Measurements from ENCODE around the gene PGLYRP4.
"Not testable (repeated sequence)": the region's sequence is repeated elsewhere in the genome, so short reads cannot be mapped to it uniquely, and the experiment has no call there.

The PGLYRP4 gene

GRCh38 chr1:153356392-153357075, 7.9 kb upstream of the PGLYRP4 start:
- DNase-seq (ENCODE audit: low spot score in 2 of 2), result no peak
- Mint-ChIP-seq H3K9me3 (no peaks in the 10 kb centered on the region), H3K36me3 (no peaks in the 10 kb centered on the region), H3K27me3 (peaks cover 22% of the 10 kb centered on the region), H3K27ac (no peak overlapping the region), H3K4me1 (peaks cover 14% of the 10 kb centered on the region), H3K4me3 (no peak overlapping the region)
- no peak for ATAC-seq (ENCODE audit: low read depth)

DNA sequence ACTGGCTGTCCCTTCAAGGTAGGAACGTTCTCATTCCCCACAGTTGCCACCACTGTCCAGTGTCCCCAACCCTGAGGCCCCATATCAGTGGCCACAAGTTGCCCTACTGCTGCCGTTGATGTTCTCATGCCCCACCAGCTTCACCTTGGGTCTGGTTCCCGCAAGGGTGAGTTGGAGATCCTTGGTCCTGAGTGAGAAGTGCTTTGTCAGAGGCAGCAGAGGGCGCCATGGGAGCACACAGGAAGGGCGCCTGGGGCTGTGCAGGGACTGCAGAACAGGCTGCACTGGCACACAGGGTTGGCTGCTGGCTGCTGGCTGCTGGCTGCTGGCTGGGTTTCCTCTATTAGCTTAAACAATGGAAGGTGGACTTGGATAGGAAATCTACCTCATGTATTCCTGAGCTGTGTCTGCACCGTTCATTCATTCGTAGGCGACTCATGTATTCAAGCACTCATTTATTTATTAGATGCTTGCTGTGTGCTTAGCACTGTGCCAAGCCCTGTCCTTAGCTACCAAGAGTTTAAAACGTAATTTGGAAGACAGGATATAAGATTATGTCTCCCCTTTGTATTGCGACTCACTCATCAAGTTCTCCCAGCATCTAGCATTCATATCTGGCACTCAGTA, 6.9 kb upstream of the PGLYRP4 start:
- H3K27me3 Mint-ChIP-seq, result peaks cover 18% of the 10 kb centered on the region
- ATAC-seq (ENCODE audit: low read depth), result peak; percentile 70
- no peaks in the 10 kb centered on the region for H3K9me3 Mint-ChIP-seq
- no peaks in the 10 kb centered on the region for H3K36me3 Mint-ChIP-seq
- H3K27ac Mint-ChIP-seq, result no peak overlapping the region
- DNase-seq (ENCODE audit: low spot score in 2 of 2), result no peak
- no peak overlapping the region for H3K4me3 Mint-ChIP-seq
- H3K4me1 Mint-ChIP-seq, result peaks cover 14% of the 10 kb centered on the region

- Mint-ChIP-seq H3K27ac (no peak overlapping the region), H3K27me3 (peaks cover 19% of the 10 kb centered on the region), H3K36me3 (no peaks in the 10 kb centered on the region), H3K4me1 (peaks cover 14% of the 10 kb centered on the region), H3K9me3 (no peaks in the 10 kb centered on the region), H3K4me3 (no peak overlapping the region)
- DNase-seq (ENCODE audit: low spot score in 2 of 2) (no peak), ATAC-seq (ENCODE audit: low read depth) (no peak)
Observed at GRCh38 chr1:153354515-153355193, 6.0 kb upstream of the PGLYRP4 start.

DNA sequence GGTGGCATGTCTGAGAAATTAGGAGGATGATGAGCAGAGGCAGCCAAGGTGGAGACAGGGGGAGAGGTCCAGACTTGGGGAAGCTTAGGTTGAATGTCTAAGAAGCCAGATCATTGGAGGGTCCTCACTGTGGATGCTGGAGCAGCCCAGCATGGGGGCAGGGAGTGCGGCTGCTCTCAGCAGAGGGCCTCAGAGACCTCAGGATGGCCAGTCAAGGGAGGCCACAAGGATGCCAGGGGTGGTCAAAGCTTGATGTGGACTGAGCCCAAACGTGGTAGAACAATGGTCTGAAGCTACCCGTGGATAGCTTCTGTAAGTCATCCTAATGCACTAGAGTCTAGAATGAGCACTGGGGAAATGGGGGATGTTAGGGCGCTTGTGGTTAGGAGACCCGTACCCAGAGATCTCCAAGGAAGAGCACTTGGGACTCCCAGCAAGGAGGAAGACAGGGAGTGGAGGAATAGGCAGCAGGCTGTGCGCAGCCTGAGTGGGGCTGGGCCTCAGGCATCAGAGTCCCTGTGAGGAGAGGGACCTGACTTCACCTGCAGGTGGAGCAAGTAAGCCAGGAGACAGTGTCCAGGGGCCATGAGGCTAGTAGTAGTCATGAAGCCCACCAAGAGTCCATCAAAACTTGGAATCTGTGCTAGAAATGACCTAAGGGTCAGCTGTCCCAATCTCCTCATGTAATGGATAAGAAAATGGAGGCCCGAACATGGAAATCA, 4.7 kb upstream of the PGLYRP4 start:
- no peak for ATAC-seq (ENCODE audit: low read depth)
- no peak overlapping the region for H3K27ac Mint-ChIP-seq
- peaks cover 13% of the 10 kb centered on the region for H3K4me1 Mint-ChIP-seq
- peaks cover 20% of the 10 kb centered on the region for H3K27me3 Mint-ChIP-seq
- no peaks in the 10 kb centered on the region for H3K9me3 Mint-ChIP-seq
- no peak for DNase-seq (ENCODE audit: low spot score in 2 of 2)
- no peak overlapping the region for H3K4me3 Mint-ChIP-seq
- no peaks in the 10 kb centered on the region for H3K36me3 Mint-ChIP-seq

GRCh38 chr1:153352523-153352922, 3.9 kb upstream of the PGLYRP4 start:
- Mint-ChIP-seq H3K9me3 (no peaks in the 10 kb centered on the region), H3K27ac (no peak overlapping the region), H3K36me3 (no peaks in the 10 kb centered on the region), H3K4me3 (no peak overlapping the region), H3K4me1 (peaks cover 8% of the 10 kb centered on the region), H3K27me3 (peaks cover 19% of the 10 kb centered on the region)
- peak; percentile 38 to 55 for DNase-seq (ENCODE audit: low spot score in 2 of 2)
- peak; percentile 74 for ATAC-seq (ENCODE audit: low read depth)

- H3K27me3 Mint-ChIP-seq, result peaks cover 26% of the 10 kb centered on the region
- H3K4me3 Mint-ChIP-seq, result no peak overlapping the region
- no peaks in the 10 kb centered on the region for H3K9me3 Mint-ChIP-seq
- H3K36me3 Mint-ChIP-seq, result no peaks in the 10 kb centered on the region
- no peak overlapping the region for H3K27ac Mint-ChIP-seq
- no peak for ATAC-seq (ENCODE audit: low read depth)
- peaks cover 17% of the 10 kb centered on the region for H3K4me1 Mint-ChIP-seq
- DNase-seq (ENCODE audit: low spot score in 2 of 2), result no peak
Observed at GRCh38 chr1:153350321-153350957, 1.8 kb upstream of the PGLYRP4 start.

- peak; percentile 28 for ATAC-seq (ENCODE audit: low read depth)
- Mint-ChIP-seq H3K36me3 (no peaks in the 10 kb centered on the region), H3K4me1 (peaks cover 21% of the 10 kb centered on the region), H3K9me3 (no peaks in the 10 kb centered on the region), H3K27me3 (peaks cover 25% of the 10 kb centered on the region), H3K27ac (no peak overlapping the region), H3K4me3 (no peak overlapping the region)
- DNase-seq (ENCODE audit: low spot score in 2 of 2), result no peak
Observed at GRCh38 chr1:153349363-153350320, 1.0 kb upstream of the PGLYRP4 start.

DNA sequence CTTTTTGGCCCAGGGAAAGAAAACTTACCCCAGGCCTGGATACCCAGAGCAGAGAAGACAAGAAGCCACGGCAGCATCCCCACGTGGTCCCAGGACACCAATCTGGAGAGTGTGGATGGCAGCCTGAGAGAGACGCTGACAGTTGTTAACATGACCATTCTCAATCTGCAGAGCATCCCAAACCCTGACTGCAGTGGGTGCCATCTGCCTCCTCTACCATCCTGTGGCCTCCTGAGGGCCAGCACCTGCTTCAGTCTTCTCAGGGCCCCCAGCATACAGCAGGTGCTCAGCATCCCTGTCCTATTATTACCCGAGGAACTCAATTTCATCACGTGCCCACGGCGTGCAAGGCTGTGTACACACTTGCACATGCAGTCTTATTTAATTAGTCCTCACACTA, 785 bp downstream of the PGLYRP4 start:
- peaks cover 25% of the 10 kb centered on the region for H3K4me1 Mint-ChIP-seq
- H3K27me3 Mint-ChIP-seq, result peaks cover 26% of the 10 kb centered on the region
- no peak overlapping the region for H3K4me3 Mint-ChIP-seq
- no peak overlapping the region for H3K27ac Mint-ChIP-seq
- no peaks in the 10 kb centered on the region for H3K9me3 Mint-ChIP-seq
- H3K36me3 Mint-ChIP-seq, result no peaks in the 10 kb centered on the region
- ATAC-seq (ENCODE audit: low read depth), result no peak
- DNase-seq (ENCODE audit: low spot score in 2 of 2), result peak in 1 of 2 donors; percentile 8

GRCh38 chr1:153347049-153347448, 1.6 kb downstream of the PGLYRP4 start:
- ATAC-seq (ENCODE audit: low read depth); H3K36me3 Mint-ChIP-seq; H3K4me3 Mint-ChIP-seq; H3K9me3 Mint-ChIP-seq; H3K27ac Mint-ChIP-seq: not testable (repeated sequence)
- peaks cover 32% of the 10 kb centered on the region for H3K27me3 Mint-ChIP-seq
- DNase-seq (ENCODE audit: low spot score in 2 of 2), result peak in 1 of 2 donors; percentile 4
- peaks cover 23% of the 10 kb centered on the region for H3K4me1 Mint-ChIP-seq

DNA sequence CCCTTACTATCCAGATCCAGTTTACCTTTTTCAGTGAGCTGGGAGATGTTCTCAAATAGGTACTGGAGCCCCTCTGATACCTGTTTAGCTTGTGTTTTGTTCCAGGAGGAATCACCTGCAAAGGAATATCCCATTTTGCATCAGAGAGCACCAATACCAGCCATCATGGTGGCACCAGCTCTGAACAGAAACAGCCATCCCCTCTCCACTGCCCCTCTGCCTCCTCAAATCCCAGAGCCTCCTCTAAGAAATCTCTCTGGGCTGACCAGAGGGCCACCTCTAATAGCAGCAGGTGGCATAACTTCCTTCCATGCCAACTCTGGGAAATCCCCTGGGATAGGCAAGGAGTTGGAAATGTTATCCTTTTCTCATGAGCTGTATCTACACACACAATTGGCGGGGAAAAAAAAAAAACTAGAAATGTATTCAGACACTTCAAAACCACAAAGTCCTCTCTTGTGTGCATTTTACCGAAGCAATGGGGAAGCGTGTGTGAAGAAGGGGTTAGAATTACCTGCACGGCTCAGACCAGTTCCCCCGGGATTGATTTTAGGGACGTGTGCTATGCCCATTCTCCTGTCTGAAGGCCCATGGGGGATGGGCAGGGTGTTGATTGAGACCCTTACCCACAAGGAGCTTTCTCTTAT, 2.4 kb downstream of the PGLYRP4 start:
- H3K36me3 Mint-ChIP-seq, result no peaks in the 10 kb centered on the region
- peaks cover 23% of the 10 kb centered on the region for H3K4me1 Mint-ChIP-seq
- peaks cover 32% of the 10 kb centered on the region for H3K27me3 Mint-ChIP-seq
- H3K9me3 Mint-ChIP-seq, result no peaks in the 10 kb centered on the region
- H3K27ac Mint-ChIP-seq, result peak overlapping the region; percentile 13
- DNase-seq (ENCODE audit: low spot score in 2 of 2) (peak in 1 of 2 donors; percentile 11), ATAC-seq (ENCODE audit: low read depth) (peak; percentile 50)
- no peak overlapping the region for H3K4me3 Mint-ChIP-seq

DNA sequence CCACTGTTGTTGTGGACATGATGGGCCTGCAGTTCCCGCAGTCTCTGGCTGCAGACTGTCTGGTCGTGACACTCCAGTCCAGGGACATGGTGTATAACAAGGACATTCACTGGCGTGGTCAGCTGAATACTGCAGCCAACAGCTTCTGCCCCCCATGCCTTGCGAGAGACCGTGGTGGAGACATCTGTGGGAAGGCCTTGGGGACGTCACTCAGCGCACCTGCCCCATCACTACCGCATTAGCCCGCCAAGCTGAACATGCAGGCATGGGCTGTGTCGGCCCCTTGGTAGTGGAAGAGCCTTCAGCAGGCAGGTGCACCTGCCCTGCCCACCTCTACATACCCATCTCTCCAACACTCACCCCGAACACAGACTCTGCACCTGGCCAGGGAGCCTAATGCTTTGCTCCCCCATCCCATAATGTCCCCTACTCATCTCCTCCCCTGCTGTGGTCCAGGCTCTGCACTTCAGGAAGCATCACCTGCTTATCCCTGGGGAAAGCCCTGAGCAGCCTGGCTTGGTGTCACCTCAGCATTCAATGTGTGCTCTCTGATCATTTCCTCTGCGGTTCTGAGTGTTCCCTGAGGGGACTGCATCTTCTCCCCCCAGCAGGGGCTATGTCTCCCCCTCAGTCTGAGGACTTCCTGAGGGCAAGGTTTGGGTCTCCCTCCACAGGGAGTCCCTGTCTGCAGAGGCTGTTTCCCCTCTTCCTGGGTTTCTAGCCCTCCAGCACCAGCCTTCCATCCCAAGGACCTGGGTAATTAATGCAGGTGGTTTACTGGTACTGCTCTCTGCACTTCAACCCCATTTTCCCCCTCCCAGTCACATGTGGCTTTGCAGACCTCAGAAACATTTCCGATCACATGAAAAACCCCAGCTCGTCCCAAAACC, 3.2 kb downstream of the PGLYRP4 start:
- peaks cover 23% of the 10 kb centered on the region for H3K4me1 Mint-ChIP-seq
- ATAC-seq (ENCODE audit: low read depth) (peak; percentile 52), DNase-seq (ENCODE audit: low spot score in 2 of 2) (peak in 1 of 2 donors; percentile 14)
- no peaks in the 10 kb centered on the region for H3K36me3 Mint-ChIP-seq
- H3K9me3 Mint-ChIP-seq, result no peaks in the 10 kb centered on the region
- peak overlapping the region; percentile 13 for H3K27ac Mint-ChIP-seq
- H3K27me3 Mint-ChIP-seq, result peaks cover 36% of the 10 kb centered on the region
- H3K4me3 Mint-ChIP-seq, result no peak overlapping the region

DNA sequence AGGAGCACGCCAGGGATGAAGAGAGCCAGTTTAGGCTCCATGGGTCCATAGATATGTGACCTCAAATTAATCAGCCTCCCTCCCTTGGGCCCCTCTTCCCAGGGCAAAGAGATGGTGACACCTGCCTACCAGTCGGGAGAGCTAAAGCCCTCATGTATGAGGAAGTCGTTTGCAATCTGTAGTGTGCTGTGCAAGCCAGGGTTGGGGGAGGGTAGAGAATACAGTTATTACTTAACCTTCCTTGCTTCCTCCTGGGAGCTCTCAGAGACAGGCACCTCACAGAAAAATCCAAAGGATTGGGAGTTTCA, 4.0 kb downstream of the PGLYRP4 start:
- no peak for ATAC-seq (ENCODE audit: low read depth)
- no peak overlapping the region for H3K27ac Mint-ChIP-seq
- no peak for DNase-seq (ENCODE audit: low spot score in 2 of 2)
- no peak overlapping the region for H3K4me3 Mint-ChIP-seq
- no peaks in the 10 kb centered on the region for H3K36me3 Mint-ChIP-seq
- no peaks in the 10 kb centered on the region for H3K9me3 Mint-ChIP-seq
- H3K27me3 Mint-ChIP-seq, result peaks cover 34% of the 10 kb centered on the region
- H3K4me1 Mint-ChIP-seq, result peaks cover 23% of the 10 kb centered on the region
